Stimulated activated CD4-positive, alpha-beta T cell treated with anti-CD3 and anti-CD28 coated beads, Interleukin-1b, Interleukin-23, amount 100 ng/mL, for 48 hours (primary cell): ENCODE data around the gene DARS1.

Experiments
- DNase-seq: peaks from one replicate; pipeline ENCODE4 v3.0.0-alpha.2; 2020

The DARS1 gene

GRCh38 chr2:135985018-135985825 lies at the start of gene DARS1:
TSS of gene DARS1 (minus strand) at chr2:135985626. CDS start at chr2:135985468, 158 bp downstream.
- peak; percentile 85 for DNase-seq

- DNase-seq: no peak
Measured at GRCh38 chr2:136034629-136035028, 49.2 kb upstream of the DARS1 start.

GRCh38 chr2:136032817-136033535 lies 47.5 kb upstream of the DARS1 start:
- no peak for DNase-seq

- DNase-seq: no peak
Measured at GRCh38 chr2:136032192-136032591, 46.8 kb upstream of the DARS1 start.

GRCh38 chr2:136031711-136032110 lies 46.3 kb upstream of the DARS1 start:
- DNase-seq: no peak

- no peak for DNase-seq
Measured at GRCh38 chr2:136030406-136030805, 45.0 kb upstream of the DARS1 start.

GRCh38 chr2:136029149-136029548 lies 43.7 kb upstream of the DARS1 start:
- DNase-seq: no peak

GRCh38 chr2:136028001-136028400 lies 42.6 kb upstream of the DARS1 start:
- no peak for DNase-seq

- no peak for DNase-seq
Measured at GRCh38 chr2:136027112-136027511, 41.7 kb upstream of the DARS1 start.

- peak; percentile 27 for DNase-seq
Measured at GRCh38 chr2:136025057-136025973, 39.9 kb upstream of the DARS1 start.

- no peak for DNase-seq
Measured at GRCh38 chr2:136024616-136025015, 39.2 kb upstream of the DARS1 start.

- DNase-seq: no peak
Measured at GRCh38 chr2:136024185-136024584, 38.8 kb upstream of the DARS1 start.

- DNase-seq: no peak
Measured at GRCh38 chr2:136023416-136023815, 38.0 kb upstream of the DARS1 start.

GRCh38 chr2:136022396-136023146 lies 37.1 kb upstream of the DARS1 start:
- DNase-seq: no peak

- DNase-seq: no peak
Measured at GRCh38 chr2:136021976-136022375, 36.5 kb upstream of the DARS1 start.

GRCh38 chr2:136021406-136021805 lies 36.0 kb upstream of the DARS1 start:
- DNase-seq: no peak

- DNase-seq: no peak
Measured at GRCh38 chr2:136020831-136021230, 35.4 kb upstream of the DARS1 start.

GRCh38 chr2:136019825-136020224 lies 34.4 kb upstream of the DARS1 start:
- DNase-seq: no peak

- DNase-seq: no peak
Measured at GRCh38 chr2:136019306-136019705, 33.9 kb upstream of the DARS1 start.

- DNase-seq: no peak
Measured at GRCh38 chr2:136017786-136018185, 32.4 kb upstream of the DARS1 start.

- DNase-seq: no peak
Measured at GRCh38 chr2:136016836-136017235, 31.4 kb upstream of the DARS1 start.

GRCh38 chr2:136016427-136016826 lies 31.0 kb upstream of the DARS1 start:
- DNase-seq: no peak
